Measurements from ENCODE around the gene IL17C. TPM values are rescaled to one million over a fixed set of nuclear protein-coding genes. Genes with fewer than 3 reads are reported as not detected.

IL17C gene
- total RNA-seq, 2 experiments from 2014 or later = 0.22 TPM; not detected in 1

GRCh38 chr16:88632587-88632930 lies 5.8 kb upstream of the IL17C start:
- H3K27me3 Mint-ChIP-seq = peaks cover 8% of the 10 kb centered on the region
- H3K4me1 Mint-ChIP-seq (ENCODE audit: low read depth) = peaks cover 35% of the 10 kb centered on the region
- peaks cover 3% of the 10 kb centered on the region for H3K9me3 Mint-ChIP-seq
- peaks cover 20% of the 10 kb centered on the region for H3K36me3 Mint-ChIP-seq
- CTCF ChIA-PET = interaction anchor here (1.3 to 2.8 kb wide), 4 partner anchors 12 to 75 kb away, joined by 3 to 14 read pairs (median 4); no protein-coding TSS in a partner anchor
- intact Hi-C loops (cut with micrococcal nuclease) = loop anchor here (5.0 to 10.0 kb wide), 2 partner anchors 40 to 52 kb away; partner anchors contain the start of gene SNAI3
- POLR2A ChIA-PET = interaction anchor here (1.5 kb wide), 1 partner anchor 17 kb away, joined by 6 read pairs; no protein-coding TSS in a partner anchor
- H3K27ac Mint-ChIP-seq = no peak overlapping the region
- no peak overlapping the region for H3K4me3 Mint-ChIP-seq
- no peak for DNase-seq

GRCh38 chr16:88633684-88634140 lies 4.7 kb upstream of the IL17C start:
- Mint-ChIP-seq H3K9me3 (peaks cover 3% of the 10 kb centered on the region), H3K4me3 (peak overlapping the region; percentile 66), H3K27ac (peak overlapping the region; percentile 54), H3K4me1 (ENCODE audit: low read depth) (peaks cover 46% of the 10 kb centered on the region), H3K36me3 (peaks cover 16% of the 10 kb centered on the region), H3K27me3 (peaks cover 17% of the 10 kb centered on the region)
- POLR2A ChIA-PET = interaction anchor here (0.9 to 1.5 kb wide), 4 partner anchors 16 to 175 kb away, joined by 3 to 6 read pairs (median 4); partner anchors contain the start of gene ZC3H18
- CTCF ChIA-PET = interaction anchor here (0.6 to 2.8 kb wide), 10 partner anchors 13 to 160 kb away, joined by 3 to 14 read pairs (median 4); no protein-coding TSS in a partner anchor
- peak; percentile 78 for DNase-seq
- intact Hi-C loops (cut with micrococcal nuclease) = loop anchor here (5.0 to 10.0 kb wide), 2 partner anchors 41 to 51 kb away; partner anchors contain the start of gene SNAI3

- Mint-ChIP-seq H3K36me3 (peaks cover 15% of the 10 kb centered on the region), H3K27ac (no peak overlapping the region), H3K4me3 (peak overlapping the region; percentile 66), H3K27me3 (peaks cover 19% of the 10 kb centered on the region), H3K4me1 (ENCODE audit: low read depth) (peaks cover 48% of the 10 kb centered on the region), H3K9me3 (peaks cover 3% of the 10 kb centered on the region)
- ChIA-PET CTCF (interaction anchor here (1.1 to 2.8 kb wide), 5 partner anchors 14 to 159 kb away, joined by 3 to 14 read pairs (median 4); no protein-coding TSS in a partner anchor), POLR2A (no interaction called here)
- intact Hi-C loops (cut with micrococcal nuclease) = loop anchor here (5.0 to 10.0 kb wide), 2 partner anchors 42 to 50 kb away; partner anchors contain the start of gene SNAI3
- peak; percentile 72 for DNase-seq
Observed at GRCh38 chr16:88634141-88634993, 4.0 kb upstream of the IL17C start.

GRCh38 chr16:88634994-88635670 lies 3.2 kb upstream of the IL17C start:
- Mint-ChIP-seq H3K4me3 (peak overlapping the region; percentile 61), H3K27ac (no peak overlapping the region), H3K27me3 (peaks cover 21% of the 10 kb centered on the region), H3K4me1 (ENCODE audit: low read depth) (peaks cover 52% of the 10 kb centered on the region), H3K9me3 (peaks cover 3% of the 10 kb centered on the region), H3K36me3 (peaks cover 10% of the 10 kb centered on the region)
- intact Hi-C loops (cut with micrococcal nuclease) = loop anchor here (5.0 to 10.0 kb wide), 2 partner anchors 43 to 50 kb away; partner anchors contain the start of gene SNAI3
- DNase-seq = no peak
- ChIA-PET POLR2A (no interaction called here), CTCF (no interaction called here)

GRCh38 chr16:88635671-88636319 lies 2.6 kb upstream of the IL17C start:
- ChIA-PET CTCF (no interaction called here), POLR2A (interaction anchor here (1.7 kb wide), 1 partner anchor 67 kb away, joined by 5 read pairs; no protein-coding TSS in a partner anchor)
- H3K27ac Mint-ChIP-seq = peak overlapping the region; percentile 33
- intact Hi-C loops (cut with micrococcal nuclease) = loop anchor here (2.0 to 10.0 kb wide), 2 partner anchors 15 to 49 kb away; partner anchors contain the start of genes CYBA and SNAI3
- H3K27me3 Mint-ChIP-seq = peaks cover 25% of the 10 kb centered on the region
- no peak overlapping the region for H3K4me3 Mint-ChIP-seq
- peaks cover 3% of the 10 kb centered on the region for H3K9me3 Mint-ChIP-seq
- no peak for DNase-seq
- H3K36me3 Mint-ChIP-seq = peaks cover 10% of the 10 kb centered on the region
- H3K4me1 Mint-ChIP-seq (ENCODE audit: low read depth) = peaks cover 56% of the 10 kb centered on the region

- ChIA-PET POLR2A (interaction anchor here (1.1 to 1.9 kb wide), 6 partner anchors 13 to 66 kb away, joined by 3 to 8 read pairs (median 4); partner anchors contain the start of gene ZC3H18), CTCF (interaction anchor here (1.0 to 1.2 kb wide), 4 partner anchors 16 to 221 kb away, joined by 3 to 4 read pairs (median 4); partner anchors contain the start of genes GALNS and TRAPPC2L)
- peaks cover 3% of the 10 kb centered on the region for H3K9me3 Mint-ChIP-seq
- DNase-seq = no peak
- no peak overlapping the region for H3K4me3 Mint-ChIP-seq
- no peak overlapping the region for H3K27ac Mint-ChIP-seq
- peaks cover 59% of the 10 kb centered on the region for H3K4me1 Mint-ChIP-seq (ENCODE audit: low read depth)
- H3K27me3 Mint-ChIP-seq = peaks cover 26% of the 10 kb centered on the region
- intact Hi-C loops (cut with micrococcal nuclease) = loop anchor here (2.0 to 10.0 kb wide), 2 partner anchors 14 to 48 kb away; partner anchors contain the start of genes CYBA and SNAI3
- peaks cover 5% of the 10 kb centered on the region for H3K36me3 Mint-ChIP-seq
Observed at GRCh38 chr16:88636488-88637265, 1.7 kb upstream of the IL17C start.

- H3K4me1 Mint-ChIP-seq (ENCODE audit: low read depth) = peaks cover 43% of the 10 kb centered on the region
- CTCF ChIA-PET = interaction anchor here (1.1 to 1.3 kb wide), 2 partner anchors 20 to 41 kb away, joined by 3 to 6 read pairs; no protein-coding TSS in a partner anchor
- intact Hi-C loops (cut with micrococcal nuclease) = loop anchor here (10.0 kb wide), 1 partner anchor 45 kb away; the partner anchor contains the start of gene SNAI3
- peaks cover 26% of the 10 kb centered on the region for H3K27me3 Mint-ChIP-seq
- H3K36me3 Mint-ChIP-seq = peaks cover 6% of the 10 kb centered on the region
- no peak overlapping the region for H3K4me3 Mint-ChIP-seq
- POLR2A ChIA-PET = interaction anchor here (1.0 kb wide), 1 partner anchor 20 kb away, joined by 3 read pairs; no protein-coding TSS in a partner anchor
- no peak overlapping the region for H3K27ac Mint-ChIP-seq
- DNase-seq = no peak
- peaks cover 3% of the 10 kb centered on the region for H3K9me3 Mint-ChIP-seq
Observed at GRCh38 chr16:88639231-88640038, 1.1 kb downstream of the IL17C start.

GRCh38 chr16:88640039-88640495 lies 1.7 kb downstream of the IL17C start:
- POLR2A ChIA-PET = no interaction called here
- H3K36me3 Mint-ChIP-seq = peaks cover 6% of the 10 kb centered on the region
- H3K27me3 Mint-ChIP-seq = peaks cover 26% of the 10 kb centered on the region
- DNase-seq = no peak
- H3K9me3 Mint-ChIP-seq = peaks cover 3% of the 10 kb centered on the region
- intact Hi-C loops (cut with micrococcal nuclease) = no loop called here
- H3K4me3 Mint-ChIP-seq = no peak overlapping the region
- CTCF ChIA-PET = interaction anchor here (1.1 kb wide), 1 partner anchor 40 kb away, joined by 6 read pairs; no protein-coding TSS in a partner anchor
- H3K4me1 Mint-ChIP-seq (ENCODE audit: low read depth) = peaks cover 41% of the 10 kb centered on the region
- no peak overlapping the region for H3K27ac Mint-ChIP-seq

GRCh38 chr16:88640498-88641247 lies 2.3 kb downstream of the IL17C start:
- CTCF ChIA-PET = no interaction called here
- Mint-ChIP-seq H3K27me3 (peaks cover 23% of the 10 kb centered on the region), H3K4me3 (no peak overlapping the region), H3K36me3 (peaks cover 6% of the 10 kb centered on the region), H3K27ac (no peak overlapping the region), H3K4me1 (ENCODE audit: low read depth) (peaks cover 38% of the 10 kb centered on the region), H3K9me3 (peaks cover 3% of the 10 kb centered on the region)
- intact Hi-C loops (cut with micrococcal nuclease) = no loop called here
- POLR2A ChIA-PET = no interaction called here
- DNase-seq = no peak
